ENCODE measurements around the gene CFAP206.
"Not testable (repeated sequence)": the region's sequence is repeated elsewhere in the genome, so short reads cannot be mapped to it uniquely, and the experiment has no call there.

CFAP206 gene

GRCh38 chr6:87420360-87420759 lies 12.6 kb downstream of the CFAP206 start:
- DNase-seq (ENCODE audit: low read depth) = no peak

DNA sequence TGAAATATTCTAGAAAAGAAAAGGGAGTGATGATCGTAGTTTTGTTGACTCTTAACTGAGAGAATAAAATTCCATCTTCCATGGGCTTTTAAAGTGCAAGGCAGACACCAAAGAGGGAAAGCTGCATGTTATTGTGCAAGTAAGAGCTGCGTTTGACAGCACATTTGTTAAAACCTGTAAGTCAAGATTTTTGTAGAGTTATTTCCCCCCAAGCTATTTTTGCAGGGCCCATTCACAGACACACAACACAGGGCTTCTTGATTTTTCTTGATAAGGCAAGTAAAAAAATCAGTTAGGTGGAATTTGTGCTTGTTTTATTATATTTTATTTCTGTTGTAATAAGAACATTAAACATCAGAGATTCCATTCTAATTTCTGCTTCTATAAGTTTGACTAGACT lies 13.8 kb downstream of the CFAP206 start:
- no peak for DNase-seq (ENCODE audit: low read depth)

GRCh38 chr6:87426789-87427188 lies 19.0 kb downstream of the CFAP206 start:
- DNase-seq (ENCODE audit: low read depth) = no peak

GRCh38 chr6:87430499-87430898 lies 22.7 kb downstream of the CFAP206 start:
- DNase-seq (ENCODE audit: low read depth) = no peak

DNA sequence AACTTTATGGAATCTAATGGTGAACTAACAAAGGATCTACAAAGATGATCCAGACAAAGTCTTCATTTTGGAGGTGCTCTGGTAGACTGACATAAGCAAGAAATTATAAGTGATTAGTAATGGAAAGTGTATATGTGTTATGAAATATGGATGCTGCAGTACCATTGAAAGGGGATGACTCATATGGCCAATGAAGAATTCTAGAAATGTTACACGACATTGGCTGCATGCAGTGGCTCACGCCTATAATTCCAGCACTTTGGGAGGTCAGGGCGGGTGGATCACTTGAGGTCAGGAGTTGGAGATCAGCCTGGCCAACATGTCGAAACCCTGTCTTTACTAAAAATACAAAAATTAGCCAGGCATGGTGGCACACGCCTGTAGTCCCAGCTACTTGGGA lies 23.5 kb downstream of the CFAP206 start:
- no peak for DNase-seq (ENCODE audit: low read depth)

DNA sequence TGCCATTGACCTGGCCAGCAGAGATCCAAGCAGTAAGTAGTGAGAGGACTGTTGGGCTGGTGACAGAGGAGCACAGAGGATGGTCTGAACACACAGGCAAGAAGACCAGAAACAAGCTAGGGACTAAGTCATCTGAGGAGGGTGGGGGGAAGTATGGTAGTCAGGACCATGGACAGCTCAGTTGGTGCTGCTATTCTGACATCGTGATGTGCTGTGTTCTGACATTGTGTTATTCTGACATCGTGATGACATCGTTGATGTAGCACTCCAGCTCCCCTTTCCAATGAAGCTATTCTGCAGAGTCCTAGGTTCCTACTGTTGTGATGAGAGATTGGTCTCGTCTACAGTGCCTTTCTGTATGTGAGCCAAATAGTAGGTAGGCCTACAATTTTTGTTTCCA lies 28.7 kb downstream of the CFAP206 start:
- DNase-seq (ENCODE audit: low read depth) = peak; percentile 36

- no peak for DNase-seq (ENCODE audit: low read depth)
These were observed 33.9 kb downstream of the CFAP206 start for GRCh38 chr6:87441711-87442110.

GRCh38 chr6:87444362-87444761 lies 36.6 kb downstream of the CFAP206 start:
- DNase-seq (ENCODE audit: low read depth) = no peak

- no peak for DNase-seq (ENCODE audit: low read depth)
These were observed 57.3 kb downstream of the CFAP206 start for GRCh38 chr6:87465051-87465450.

DNA sequence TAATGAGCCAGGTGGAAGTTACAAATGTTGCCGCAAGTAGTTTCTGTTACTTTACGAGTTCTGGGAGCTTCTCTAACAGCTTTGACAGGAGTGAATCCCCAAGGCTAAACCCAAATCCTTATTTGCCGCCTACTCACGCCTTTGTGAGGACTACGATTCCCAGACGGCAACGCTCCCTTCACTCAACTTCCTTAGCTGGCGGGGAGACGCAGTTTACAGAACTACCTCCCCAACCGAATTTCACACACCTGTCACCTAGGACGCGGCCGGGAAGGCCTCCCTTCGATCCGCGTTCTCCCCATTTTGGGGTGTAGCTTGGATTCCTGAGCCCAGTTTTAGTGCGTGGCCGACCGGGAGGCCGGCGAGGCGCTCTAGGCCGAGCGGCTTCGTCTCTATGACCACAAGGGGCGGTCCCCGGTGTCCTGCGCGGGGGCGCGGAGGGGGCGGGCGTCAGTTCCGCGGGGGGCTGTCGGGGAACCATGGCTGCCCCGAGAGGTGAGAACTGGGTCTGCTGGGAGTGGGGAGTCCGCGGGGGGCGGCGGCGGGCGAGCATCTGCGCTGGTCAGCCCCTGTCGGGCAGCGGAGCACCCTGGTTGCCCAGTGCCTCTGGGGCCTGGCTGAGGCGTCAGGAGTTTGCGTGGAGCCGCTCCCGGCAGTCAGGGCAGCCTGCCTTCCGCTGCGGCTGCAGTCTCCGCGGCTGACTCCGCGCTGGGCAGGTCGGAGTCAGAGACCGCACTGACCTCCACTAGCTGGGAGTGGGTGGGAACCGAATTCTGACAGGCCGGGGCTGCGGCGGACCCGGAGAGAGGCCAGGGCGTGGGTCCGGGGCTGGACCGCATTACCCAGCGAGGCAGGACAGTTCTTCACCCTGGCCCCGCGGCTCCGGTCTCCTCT lies 65.0 kb downstream of the CFAP206 start, which contains the start of gene SLC35A1:
SLC35A1 (plus strand) TSS at position 450 of the 894 bp plus-strand sequence; CDS start at position 480, 30 bp downstream.
- DNase-seq (ENCODE audit: low read depth) = peak; percentile 61

- peak; percentile 5 for DNase-seq (ENCODE audit: low read depth)
These were observed 65.7 kb downstream of the CFAP206 start for GRCh38 chr6:87473419-87473903.

GRCh38 chr6:87481931-87482330 lies 74.2 kb downstream of the CFAP206 start:
- DNase-seq (ENCODE audit: low read depth) = no peak

GRCh38 chr6:87482366-87482765 lies 74.6 kb downstream of the CFAP206 start:
- DNase-seq (ENCODE audit: low read depth) = no peak

DNA sequence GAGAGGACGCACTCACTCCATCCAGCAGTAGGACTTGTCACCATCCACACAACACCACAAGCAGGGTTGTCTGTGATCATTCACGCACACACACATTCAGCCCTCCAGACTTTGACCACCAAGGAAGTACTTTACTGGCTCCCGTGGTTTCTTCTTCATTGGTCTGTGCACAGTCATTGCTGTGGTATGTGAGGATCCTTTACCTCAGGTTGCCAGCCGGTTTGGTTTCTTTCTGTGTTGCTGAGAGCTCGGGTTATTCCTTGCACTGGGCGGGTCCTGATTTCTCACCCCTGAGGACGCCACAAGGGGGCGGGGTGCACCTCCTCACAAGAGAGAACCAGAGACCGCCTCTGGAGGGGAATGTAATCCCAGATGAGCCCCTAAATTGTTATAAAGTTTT lies 76.2 kb downstream of the CFAP206 start:
- no peak for DNase-seq (ENCODE audit: low read depth)

DNA sequence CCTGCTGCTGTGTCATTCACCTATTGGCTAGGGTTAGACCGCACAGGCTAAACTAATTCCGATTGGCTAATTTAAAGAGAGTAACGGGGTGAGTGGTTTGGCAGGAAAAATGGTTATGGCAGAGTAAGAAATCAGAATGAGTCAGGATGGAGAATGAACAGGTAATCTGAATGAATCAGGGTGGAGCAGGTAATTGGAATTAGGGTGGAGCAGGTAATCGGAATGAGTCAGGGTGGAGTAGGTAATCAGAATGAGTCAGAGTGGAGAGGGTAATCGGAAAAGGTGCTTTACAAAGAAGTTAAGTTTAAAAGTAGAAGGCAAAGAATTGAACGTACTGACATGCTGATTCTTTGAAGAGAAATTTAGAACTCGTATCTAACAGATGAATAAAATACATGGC lies 76.7 kb downstream of the CFAP206 start:
- no peak for DNase-seq (ENCODE audit: low read depth)

GRCh38 chr6:87487555-87487954 lies 79.8 kb downstream of the CFAP206 start:
- no peak for DNase-seq (ENCODE audit: low read depth)

DNA sequence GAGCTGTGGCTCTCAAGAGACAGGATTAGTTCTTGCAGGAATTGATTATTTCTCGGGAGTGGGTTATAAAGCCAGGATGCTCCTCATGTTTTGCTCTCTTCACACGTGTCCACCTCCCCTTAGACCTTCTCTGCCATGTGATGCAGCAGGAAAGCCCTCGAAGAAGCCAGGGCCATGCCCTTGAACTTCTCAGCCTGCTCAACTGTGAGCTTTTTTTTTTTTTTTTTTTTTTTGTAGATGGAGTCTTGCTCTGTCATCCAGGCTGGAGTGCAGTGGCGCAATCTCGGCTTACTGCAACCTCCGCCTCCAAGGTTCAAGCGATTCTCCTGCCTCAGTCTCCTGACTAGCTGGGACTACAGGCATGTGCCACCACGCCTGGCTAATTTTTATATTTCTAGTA lies 81.6 kb downstream of the CFAP206 start:
- not testable (repeated sequence) for DNase-seq (ENCODE audit: low read depth)

DNA sequence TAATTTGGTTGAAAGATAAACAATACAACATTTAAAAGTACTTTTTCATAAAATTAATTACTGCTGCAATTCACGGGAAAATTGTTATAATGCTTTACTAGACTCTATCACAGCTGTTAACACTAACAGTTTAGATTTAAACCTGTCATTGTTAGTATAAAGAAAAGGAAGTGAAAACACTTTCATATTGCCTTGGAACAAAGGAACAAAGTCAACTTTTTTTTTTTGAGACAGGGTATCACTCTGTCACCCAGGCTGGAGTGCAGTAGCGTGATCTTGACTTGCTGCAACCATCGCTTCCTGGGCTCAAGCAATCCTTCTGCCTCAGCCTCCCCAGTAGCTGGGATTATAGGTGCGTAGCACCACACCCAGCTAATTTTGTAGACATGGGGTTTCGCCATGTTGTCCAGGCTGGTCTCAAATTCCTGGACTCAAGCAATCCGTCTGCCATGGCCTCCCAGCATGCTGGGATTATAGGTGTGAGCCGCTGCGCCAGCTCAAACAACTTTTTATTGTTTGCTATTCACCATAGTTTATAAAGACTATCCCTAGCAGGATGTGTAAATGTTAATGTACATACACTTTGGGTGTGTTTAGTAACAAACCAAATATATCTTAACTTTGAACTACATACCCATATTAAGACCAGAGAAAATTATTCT lies 87.1 kb downstream of the CFAP206 start:
- no peak for DNase-seq (ENCODE audit: low read depth)

- no peak for DNase-seq (ENCODE audit: low read depth)
These were observed 90.3 kb downstream of the CFAP206 start for GRCh38 chr6:87498048-87498447.

- DNase-seq (ENCODE audit: low read depth) = no peak
These were observed 94.2 kb downstream of the CFAP206 start for GRCh38 chr6:87501809-87502572.

GRCh38 chr6:87504441-87504840 lies 96.7 kb downstream of the CFAP206 start:
- no peak for DNase-seq (ENCODE audit: low read depth)

All from fibroblast of the conjunctiva (primary cell).